DOHH2 (cell line): ENCODE data around the gene KCNG1.

Experiments
- EZH2phosphoT487 ChIP-seq: fragments of 200-600 bp; sonication (generic); IDR thresholded peaks from 2 replicates; pipeline ENCODE4 v1.6.1; 2017; ENCODE audit warnings: borderline replicate concordance, mild to moderate bottlenecking, antibody characterized with exemption, low read length, moderate library complexity, mixed read lengths
- TF ChIP-seq, protein P1 (sequence below): fragments of 200-600 bp; sonication (generic); IDR thresholded peaks from one replicate; pipeline ENCODE4 v1.5.1; 2014; ENCODE audit warnings: antibody characterized with exemption, mild to moderate bottlenecking, low read depth, low read length; ENCODE audit not compliant: poor library complexity, severe bottlenecking

DNA sequence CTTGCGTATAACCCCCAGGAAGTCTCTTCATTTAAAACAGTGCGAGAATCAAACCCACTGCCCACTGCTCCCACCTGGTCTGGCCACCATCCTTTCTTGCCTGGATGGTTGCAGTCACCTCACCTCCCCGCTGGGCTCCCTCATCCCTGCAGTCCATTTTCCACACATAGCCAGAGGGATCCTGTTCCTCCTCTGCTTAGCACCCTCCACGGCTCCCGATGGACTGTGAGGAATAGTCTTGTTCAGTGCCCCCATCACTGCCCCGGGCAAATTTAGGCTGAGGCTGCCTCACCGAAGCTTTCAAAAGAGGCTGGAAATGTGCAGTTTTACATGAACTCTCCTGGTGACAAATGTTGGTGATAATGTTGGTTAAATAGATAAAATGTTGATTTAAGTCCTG lies 17.7 kb downstream of the KCNG1 start:
- TF ChIP-seq, protein P1, sequence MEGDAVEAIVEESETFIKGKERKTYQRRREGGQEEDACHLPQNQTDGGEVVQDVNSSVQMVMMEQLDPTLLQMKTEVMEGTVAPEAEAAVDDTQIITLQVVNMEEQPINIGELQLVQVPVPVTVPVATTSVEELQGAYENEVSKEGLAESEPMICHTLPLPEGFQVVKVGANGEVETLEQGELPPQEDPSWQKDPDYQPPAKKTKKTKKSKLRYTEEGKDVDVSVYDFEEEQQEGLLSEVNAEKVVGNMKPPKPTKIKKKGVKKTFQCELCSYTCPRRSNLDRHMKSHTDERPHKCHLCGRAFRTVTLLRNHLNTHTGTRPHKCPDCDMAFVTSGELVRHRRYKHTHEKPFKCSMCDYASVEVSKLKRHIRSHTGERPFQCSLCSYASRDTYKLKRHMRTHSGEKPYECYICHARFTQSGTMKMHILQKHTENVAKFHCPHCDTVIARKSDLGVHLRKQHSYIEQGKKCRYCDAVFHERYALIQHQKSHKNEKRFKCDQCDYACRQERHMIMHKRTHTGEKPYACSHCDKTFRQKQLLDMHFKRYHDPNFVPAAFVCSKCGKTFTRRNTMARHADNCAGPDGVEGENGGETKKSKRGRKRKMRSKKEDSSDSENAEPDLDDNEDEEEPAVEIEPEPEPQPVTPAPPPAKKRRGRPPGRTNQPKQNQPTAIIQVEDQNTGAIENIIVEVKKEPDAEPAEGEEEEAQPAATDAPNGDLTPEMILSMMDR: no peak
- TF ChIP-seq EZH2phosphoT487: no peak
